HG03354 (cell line): ENCODE data around the gene CAPN10.
"Not testable (repeated sequence)": the region's sequence is repeated elsewhere in the genome, so short reads cannot be mapped to it uniquely, and the experiment has no call there.

Source experiments
- ATAC-seq: cut with Tn5 transposase; IDR thresholded peaks from one replicate; pipeline ENCODE4 v1.9.1; 2021; ENCODE audit warnings: mild to moderate bottlenecking; ENCODE audit not compliant: unreplicated experiment, poor library complexity, severe bottlenecking

Gene CAPN10, protein sequence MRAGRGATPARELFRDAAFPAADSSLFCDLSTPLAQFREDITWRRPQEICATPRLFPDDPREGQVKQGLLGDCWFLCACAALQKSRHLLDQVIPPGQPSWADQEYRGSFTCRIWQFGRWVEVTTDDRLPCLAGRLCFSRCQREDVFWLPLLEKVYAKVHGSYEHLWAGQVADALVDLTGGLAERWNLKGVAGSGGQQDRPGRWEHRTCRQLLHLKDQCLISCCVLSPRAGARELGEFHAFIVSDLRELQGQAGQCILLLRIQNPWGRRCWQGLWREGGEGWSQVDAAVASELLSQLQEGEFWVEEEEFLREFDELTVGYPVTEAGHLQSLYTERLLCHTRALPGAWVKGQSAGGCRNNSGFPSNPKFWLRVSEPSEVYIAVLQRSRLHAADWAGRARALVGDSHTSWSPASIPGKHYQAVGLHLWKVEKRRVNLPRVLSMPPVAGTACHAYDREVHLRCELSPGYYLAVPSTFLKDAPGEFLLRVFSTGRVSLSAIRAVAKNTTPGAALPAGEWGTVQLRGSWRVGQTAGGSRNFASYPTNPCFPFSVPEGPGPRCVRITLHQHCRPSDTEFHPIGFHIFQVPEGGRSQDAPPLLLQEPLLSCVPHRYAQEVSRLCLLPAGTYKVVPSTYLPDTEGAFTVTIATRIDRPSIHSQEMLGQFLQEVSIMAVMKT

DNA sequence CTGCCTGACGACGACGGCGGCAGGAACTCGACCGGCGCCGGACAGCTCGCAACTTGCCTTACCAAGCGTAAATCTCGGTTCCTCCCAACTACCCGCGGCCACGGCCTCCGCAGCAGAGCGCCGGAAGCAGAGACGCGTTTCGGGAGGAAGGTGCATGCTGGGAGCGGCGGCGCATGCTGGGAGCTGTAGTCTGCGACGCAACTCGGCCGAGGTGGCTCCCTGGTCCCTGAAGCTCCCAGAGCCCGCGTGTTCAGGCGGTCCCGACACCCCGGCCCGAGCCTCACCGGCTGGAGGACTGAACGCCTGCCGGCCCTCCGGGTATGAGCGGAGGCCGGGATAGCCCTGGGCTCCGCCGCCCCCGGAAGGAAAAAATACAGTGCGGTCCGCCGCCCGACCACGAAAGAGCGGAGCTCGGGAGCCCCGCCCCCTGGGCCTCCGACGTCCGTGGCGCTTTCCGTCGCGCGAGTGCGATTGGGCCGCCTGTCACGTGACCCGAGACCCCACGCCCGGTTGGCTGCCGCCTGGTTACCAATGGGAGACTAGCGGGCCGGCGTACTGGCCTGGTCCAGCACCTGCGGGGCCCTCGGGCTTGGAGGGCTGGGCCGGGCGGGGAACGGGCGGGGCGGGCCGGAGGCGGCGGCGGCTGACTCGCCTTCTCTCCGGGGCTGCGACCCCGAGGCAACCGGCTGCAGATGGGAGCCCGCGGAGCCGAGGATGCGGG lies at the start of gene CAPN10:
TSS of gene CAPN10 (plus strand) at position 537 of the 721 bp plus-strand sequence. CDS start at position 715, 178 bp downstream.
- ATAC-seq, result peak; percentile 68

DNA sequence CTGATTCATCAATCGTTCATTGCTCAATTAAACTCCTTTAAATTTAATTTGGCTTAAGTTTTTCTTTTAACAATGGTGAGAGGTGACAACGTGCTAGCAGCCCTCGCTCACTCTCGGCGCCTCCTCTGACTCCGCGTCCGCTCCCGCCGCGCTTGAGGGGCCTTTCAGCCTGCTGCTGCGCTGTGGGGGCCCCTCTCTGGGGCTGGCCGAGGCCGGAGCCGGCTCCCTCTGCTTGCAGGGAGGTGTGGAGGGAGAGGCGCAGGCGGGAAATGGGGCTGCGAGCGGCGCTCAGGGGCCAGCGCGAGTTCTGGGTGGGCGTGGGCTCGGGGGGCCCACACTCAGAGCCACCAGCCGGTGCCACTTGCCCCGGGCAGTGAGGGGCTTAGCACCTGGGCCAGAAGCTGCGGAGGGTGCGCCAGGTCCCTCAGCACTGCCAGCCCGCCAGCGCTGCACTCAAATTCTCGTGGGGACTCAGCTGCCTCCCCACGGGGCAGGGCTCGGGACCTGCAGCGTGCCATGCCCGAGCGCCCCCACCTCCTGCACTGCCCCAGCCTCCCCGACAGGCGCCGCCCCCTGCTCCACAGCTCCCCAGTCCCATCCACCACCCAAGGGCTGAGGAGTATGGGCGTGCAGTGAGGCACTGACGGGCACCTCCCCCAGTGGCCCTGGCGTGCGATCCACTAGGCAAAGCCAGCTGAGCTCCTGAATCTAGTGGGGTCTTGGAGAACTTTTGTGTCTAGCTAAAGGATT lies 48.3 kb upstream of the CAPN10 start:
- ATAC-seq, result no peak

DNA sequence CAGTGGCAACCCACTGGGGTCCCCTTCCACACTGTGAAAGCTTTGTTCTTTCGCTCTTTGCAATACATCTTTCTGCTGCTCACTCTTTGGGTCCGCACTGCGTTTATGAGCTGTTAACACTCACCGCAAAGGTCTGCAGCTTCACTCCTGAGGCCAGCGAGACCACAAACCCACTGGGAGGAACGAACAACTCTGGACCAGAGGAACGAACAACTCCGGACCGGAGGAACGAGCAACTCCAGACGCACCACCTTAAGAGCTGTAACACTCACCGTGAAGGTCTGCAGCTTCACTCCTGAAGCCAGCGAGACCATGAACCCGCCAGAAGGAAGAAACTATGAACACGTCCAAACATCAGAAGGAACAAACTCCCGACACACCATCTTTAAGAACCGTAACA lies 47.4 kb upstream of the CAPN10 start:
- not testable (repeated sequence) for ATAC-seq

DNA sequence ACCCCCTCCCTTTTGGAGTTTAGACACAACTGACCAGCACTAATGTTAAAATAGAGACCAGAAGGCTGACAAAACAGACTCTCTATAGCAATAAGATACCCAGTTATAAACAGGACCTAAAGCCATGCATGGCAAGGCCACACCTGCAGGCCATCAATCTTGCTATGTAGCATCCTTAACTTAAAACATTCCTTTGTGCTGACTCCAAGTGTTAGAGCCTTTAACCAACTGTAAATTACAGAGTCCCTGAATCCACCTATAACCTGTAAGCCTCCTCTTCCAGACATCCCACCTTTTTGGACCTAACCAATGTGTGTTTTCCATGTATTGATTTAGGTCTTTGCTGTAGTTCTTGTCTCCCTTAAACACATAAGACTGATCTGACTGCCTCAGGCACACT lies 46.6 kb upstream of the CAPN10 start:
- ATAC-seq, result no peak

DNA sequence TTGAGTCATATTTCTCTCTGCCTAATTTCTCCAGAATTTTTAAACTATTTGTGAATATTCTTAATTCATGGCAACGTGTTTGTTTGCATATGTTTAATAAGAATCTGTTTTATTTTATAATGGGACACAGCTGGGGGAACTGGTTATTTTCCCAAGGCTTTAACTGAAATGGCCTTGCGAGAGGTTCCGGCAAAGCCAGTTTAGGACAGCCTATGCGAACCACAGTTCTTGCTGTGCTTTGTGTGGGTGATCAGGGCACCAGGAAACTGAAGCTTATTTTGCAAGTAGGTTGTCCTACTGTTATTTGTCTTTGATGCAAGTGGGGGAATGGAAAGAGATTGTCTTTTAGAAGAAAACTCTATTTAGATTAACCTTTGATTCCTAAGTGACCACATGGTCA lies 35.2 kb upstream of the CAPN10 start:
- no peak for ATAC-seq

DNA sequence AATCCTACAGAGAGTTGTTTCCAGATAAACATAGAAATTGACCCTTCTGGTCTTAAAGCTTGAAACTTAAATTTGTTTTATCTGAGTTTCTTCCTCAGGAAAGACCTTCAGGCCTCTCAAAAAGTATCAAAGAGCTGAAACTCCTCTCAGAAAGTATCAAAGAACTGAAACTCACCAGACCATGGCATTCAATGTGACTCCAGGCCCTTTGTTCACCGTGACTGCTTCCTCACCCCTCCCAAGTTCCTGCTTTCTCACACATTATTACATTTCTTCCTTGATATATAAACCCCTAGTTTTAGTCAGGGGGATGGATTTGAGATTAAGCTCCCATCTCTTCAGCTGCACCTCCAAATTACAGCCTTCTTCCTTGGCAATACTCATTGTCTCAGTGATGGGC lies 34.7 kb upstream of the CAPN10 start:
- no peak for ATAC-seq

DNA sequence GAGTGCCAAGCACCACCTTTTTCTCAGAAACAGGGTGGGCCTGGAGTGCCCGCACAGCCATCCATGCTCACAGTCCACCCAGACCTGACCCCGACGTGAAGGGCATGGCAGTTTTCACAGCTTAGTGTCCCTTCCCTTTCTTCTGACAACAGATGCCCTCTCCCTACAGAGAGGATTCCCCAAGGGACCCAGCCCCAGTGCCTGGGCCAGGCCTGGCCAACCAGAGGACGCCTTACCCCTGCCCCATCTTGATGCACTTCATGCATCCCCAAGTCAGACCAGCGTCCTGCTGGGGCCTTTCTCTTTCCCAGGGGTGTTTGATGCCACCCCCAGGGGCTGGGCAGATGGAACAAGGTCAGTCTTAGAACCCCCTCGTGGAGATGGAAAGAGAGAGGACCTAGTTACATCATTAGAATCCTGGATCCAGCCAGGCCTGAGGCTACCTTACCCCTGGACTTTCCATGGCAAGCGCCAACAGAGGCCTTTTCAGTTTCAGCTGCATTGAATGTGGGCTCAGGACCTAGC lies 32.5 kb upstream of the CAPN10 start:
- no peak for ATAC-seq

DNA sequence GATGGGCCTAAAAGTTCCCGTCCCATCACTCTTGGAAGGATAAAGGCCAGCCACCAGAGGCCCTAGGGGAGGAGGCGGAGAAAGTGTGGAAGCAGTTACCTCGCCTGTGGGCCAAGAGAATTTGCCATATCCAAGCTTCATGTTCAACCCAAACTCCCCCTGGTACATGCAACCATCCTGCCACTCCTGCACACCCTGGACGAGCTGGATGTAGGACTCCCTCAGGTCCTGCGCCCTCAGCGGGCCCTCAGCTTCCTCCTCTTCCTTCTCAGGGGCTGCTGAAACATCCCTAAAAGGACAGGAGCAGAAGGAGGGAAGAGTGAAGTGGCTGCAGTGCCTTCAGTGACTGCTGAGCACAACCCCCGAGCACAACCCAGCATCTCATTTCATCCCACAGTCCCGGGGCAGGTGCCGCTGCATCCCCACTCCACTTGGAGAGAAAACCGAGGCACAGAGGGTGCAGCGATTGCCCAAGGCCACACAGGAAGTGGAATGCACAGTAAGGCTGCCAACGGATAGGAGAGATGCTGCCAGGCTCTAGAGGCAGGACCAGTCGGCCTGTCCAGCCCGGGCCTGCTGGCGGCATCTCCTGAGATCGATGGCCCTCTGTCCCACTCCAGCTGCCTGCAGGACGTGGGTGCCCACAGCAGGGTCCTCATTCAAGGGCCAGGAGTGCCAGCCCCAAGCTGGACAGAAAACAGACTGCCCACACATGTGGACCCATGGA lies 31.6 kb upstream of the CAPN10 start:
- no peak for ATAC-seq

DNA sequence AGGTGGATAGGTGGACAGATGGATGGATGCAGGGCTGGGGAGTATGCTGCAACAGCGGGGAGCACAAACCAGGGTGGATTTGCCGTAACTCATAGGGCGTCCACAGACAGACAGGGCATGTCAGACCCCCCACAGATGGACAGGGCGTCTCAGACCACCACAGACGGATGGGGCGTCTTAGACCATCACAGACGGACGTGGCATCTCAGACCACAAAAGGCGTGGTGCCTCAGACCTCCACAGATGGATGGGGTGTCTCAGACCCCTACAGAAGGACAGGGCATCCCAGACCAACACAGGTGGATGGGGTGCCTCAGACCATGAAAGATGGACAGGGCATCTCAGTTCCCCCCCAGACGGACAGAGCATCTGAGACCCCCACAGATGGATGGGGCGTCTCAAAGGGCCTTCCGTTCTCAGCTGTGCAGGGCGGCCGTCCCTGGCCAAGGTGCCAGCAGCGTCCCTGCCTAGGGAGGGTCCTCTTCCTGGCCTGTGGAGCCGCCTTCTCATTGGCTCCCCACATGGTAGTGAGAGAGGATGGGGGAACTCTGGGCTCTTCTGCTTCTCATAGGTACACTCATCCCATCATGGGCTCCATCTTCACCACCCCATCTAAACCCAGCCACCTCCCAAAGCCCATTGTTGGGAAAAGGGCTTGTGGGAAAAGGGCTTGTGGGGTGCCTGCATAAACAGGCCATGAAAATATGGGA lies 30.8 kb upstream of the CAPN10 start:
- ATAC-seq, result no peak

DNA sequence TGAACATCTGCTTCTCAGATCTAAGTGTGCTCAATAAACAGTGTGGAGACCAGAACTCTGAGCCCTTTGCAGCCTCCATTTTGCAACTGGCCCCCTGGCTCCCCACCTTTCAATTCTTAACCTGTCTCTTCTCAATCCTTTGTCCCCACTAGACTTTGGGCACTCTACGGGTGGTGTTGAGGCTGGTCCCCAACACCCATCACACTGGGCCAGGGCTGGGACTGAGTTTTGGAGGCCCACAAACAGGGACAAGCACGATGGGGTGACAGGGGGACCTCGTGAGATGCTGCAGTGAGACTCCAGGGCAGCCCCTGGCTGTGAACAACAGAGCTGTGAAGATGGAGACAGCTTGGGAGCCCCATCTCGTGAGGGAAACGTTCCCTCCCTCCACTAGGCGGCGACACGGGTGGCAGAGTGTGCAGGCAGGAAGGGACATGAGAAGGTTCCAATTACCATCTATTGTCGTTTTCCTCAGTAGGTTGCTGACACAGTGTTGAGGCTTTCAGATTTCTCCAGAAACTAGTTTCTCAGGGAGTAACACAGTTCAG lies 29.9 kb upstream of the CAPN10 start:
- ATAC-seq, result no peak

DNA sequence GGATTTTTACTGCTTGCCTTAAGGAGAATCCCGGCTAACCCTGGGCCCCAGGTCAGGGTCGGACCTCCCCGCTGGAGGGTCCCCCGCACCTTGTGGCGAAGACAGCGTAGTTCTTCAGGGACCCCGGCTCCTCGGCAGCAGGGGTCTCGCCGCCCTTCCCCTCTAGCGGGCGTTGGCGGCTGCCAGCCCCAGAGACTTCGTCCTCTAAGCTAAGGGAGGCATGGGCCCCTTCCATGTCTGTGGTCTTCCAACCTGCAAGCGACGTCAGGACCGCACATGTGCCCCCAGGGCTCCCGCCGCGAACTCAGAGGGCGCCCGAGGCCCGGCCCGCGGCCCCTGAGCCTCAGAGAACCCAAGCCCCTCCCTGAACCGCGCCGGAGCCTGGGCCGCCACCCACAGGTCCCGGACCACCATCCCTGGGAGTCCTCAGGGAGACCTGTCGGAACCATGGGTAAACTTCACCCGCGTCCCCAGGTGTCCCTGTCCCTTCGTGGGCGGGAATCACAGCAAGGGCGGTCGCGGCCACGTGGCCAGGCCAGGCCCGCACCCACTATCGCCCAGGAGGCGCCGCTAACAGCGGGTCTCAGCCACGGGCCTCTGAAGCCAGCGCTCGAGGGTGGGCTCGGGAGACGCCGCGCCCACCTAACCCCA lies 29.3 kb upstream of the CAPN10 start:
- no peak for ATAC-seq

DNA sequence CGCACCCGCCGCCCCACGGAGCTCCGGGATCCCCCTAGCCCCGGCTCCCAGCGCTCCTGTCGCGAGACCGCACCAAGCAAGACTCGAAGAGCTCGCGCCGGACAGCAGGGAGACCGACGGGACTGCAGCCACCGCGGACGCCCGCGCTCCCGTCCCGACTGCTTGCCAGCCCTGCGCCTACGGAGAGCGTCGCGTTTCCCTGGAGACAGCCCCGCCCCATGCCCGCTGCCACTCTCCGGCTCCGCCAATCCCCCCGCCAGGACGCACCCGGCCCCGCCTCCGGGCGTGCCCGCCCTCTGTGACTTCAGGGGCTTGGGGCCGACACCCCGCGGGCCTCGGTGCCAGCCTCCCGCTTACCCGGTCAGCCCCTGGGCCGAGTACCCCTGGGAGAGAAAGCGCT lies 28.7 kb upstream of the CAPN10 start, which contains the start of gene ANKMY1:
TSS of gene ANKMY1 (minus strand) at position 181 of the 400 bp plus-strand sequence. CDS start 653 bp downstream, outside the sequence.
- ATAC-seq, result no peak

DNA sequence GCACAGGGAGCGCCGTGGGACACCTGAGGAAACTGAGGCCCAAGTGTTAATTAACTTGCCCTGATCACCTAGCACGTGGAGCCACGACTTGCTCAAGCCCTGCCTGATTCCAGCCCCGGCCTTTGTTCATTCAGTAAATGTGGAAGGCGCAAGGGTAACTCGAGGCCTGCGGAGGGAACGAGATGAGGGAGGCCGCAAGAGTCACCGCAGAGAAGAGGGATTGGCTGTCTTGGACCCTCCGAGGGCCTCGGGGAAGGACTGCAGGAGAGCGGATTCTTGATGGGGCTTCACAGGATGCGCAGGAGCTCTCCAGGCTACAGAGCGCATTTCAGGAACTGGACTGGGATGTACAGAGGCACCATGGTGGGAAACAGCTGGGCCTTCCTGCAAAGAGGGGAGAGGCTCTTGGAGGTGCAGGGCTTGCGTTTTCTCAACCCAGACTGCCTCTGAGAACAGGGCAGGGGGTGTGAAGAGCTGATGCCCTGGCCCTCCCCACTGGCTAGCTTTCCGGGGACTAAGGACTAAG lies 28.2 kb upstream of the CAPN10 start:
- ATAC-seq, result no peak

DNA sequence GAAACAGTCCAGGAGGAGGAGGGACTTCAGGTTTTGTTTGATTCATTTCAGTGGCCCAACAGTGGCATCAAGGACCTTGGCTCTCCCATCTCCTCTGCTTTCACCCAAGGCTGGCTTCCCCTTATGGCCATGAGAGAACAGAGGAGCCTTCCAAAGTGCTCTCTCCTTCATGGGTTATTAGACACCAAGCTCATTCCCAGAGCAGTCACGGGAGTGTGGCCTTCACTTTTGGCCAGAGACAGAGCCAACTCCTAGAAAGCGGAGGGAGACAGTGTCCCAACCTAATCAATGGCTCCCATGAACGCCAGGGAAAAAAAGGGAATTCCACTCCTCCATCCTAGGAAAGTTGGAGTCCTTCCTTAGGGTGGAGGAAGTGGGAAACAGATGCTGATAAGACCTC lies 27.2 kb upstream of the CAPN10 start:
- no peak for ATAC-seq

DNA sequence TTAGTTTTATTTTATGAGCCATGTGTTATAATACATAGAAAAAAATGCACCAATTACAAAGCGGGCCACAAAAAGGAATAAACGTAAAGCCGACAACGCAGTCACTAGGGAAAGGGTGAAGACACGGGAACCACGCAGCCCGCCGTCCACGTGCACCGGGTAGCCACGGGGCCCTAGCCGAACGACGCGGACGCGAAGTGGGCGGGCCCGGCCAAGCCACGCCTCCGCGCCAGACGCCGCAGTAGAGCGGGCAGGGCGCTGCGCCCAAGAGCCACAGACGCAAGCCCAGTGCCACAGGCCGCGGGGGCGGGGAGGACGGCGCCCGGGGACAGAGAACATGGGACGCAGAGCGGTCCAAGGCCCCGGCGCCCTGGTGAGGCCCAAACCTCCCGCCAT lies 26.5 kb upstream of the CAPN10 start, which contains the start of gene DUSP28:
TSS of gene DUSP28 (plus strand) at position 274 of the 396 bp plus-strand sequence. CDS start 328 bp downstream, outside the sequence.
- ATAC-seq, result peak; percentile 68

DNA sequence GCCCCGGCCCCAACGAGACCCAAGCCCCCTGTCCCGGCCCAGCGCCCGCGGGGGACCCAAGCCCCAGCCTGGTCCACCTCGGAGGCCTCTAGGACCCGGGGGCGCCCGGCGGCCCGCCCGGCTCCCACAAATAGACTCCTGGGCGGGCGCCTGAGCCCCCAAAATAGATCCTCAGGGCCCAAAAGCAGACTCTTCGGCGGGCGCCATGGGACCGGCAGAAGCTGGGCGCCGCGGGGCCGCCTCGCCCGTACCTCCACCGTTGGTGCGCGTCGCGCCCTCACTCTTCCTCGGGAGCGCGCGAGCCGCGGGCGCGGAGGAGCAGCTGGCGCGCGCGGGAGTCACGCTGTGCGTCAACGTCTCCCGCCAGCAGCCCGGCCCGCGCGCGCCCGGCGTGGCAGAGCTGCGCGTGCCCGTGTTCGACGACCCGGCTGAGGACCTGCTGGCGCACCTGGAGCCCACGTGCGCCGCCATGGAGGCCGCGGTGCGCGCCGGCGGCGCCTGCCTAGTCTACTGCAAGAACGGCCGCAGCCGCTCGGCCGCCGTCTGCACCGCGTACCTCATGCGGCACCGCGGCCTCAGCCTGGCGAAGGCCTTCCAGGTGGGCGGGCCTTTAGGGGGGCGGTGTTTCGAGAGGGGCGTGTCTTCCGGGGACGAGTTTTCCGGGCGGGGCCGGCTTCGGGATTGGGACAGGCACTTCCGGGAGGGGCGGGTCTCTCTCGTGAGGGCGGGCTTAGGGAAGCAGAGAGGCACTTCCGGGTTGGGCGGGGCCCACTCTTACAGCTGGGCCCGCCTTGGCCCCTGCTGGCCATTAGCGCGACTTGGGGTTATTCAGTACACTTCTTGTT lies 25.8 kb upstream of the CAPN10 start:
- peak; percentile 64 for ATAC-seq
